IMR-90 (cell line): Measurements from ENCODE around the gene MORN5. TPM values are rescaled to one million over a fixed set of nuclear protein-coding genes. Genes with fewer than 3 reads are reported as not detected.

Experiments used
- ATAC-seq: fragments of 200-7000 bp; cut with Tn5 transposase; 2 replicates; pipeline ENCODE4 v1.9.1; 2020; ENCODE audit warnings: low read depth, mild to moderate bottlenecking, moderate library complexity
- BruUV-seq: library from RNA; stranded (reverse); fragments of 400-500 nt; replicated peaks from 2 replicates; lab custom pipeline; 2021; lab: Mats Ljungman, UMichigan
- CTCF ChIA-PET: fragments of 300-600 bp; formaldehyde crosslinking; extraction: SDS; loops from one replicate; lab custom pipeline; 2021; ENCODE audit warnings: antibody characterized with exemption; lab: Yijun Ruan, JAX
- POLR2A ChIA-PET: fragments of 300-600 bp; sonication (Branson Sonifier 250); formaldehyde crosslinking; loops from one replicate; lab custom pipeline; 2022; ENCODE audit warnings: antibody characterized with exemption; ENCODE audit not compliant: unreplicated experiment; lab: Charles Lee
- DNase-seq: peaks from one replicate; pipeline ENCODE4 v3.0.0; 2013
- H2AFZ ChIP-seq: replicated peaks from 2 replicates; pipeline ENCODE3; 2013; ENCODE audit warnings: low read length, mild to moderate bottlenecking; ENCODE audit not compliant: poor library complexity
- H2AK5ac ChIP-seq: 2 replicates; pipeline ENCODE4 v1.6.1; 2013; ENCODE audit warnings: low read depth, low read length, inconsistent platforms
- H2AK9ac ChIP-seq: replicated peaks from 2 replicates; pipeline ENCODE3; 2013; ENCODE audit warnings: mild to moderate bottlenecking, low read depth, low read length, moderate library complexity; ENCODE audit not compliant: poor library complexity
- H2BK120ac ChIP-seq: 2 replicates; pipeline ENCODE4 v1.6.1; 2013; ENCODE audit warnings: low read depth, low read length, inconsistent platforms
- H2BK15ac ChIP-seq: 3 replicates; pipeline ENCODE4 v1.6.1; 2013; ENCODE audit warnings: low read depth, low read length, inconsistent platforms
- H2BK20ac ChIP-seq: 2 replicates; pipeline ENCODE4 v1.6.1; 2013; ENCODE audit warnings: low read depth, mild to moderate bottlenecking, inconsistent platforms, low read length, moderate library complexity
- H2BK5ac ChIP-seq: 2 replicates; pipeline ENCODE4 v1.6.1; 2013; ENCODE audit warnings: mild to moderate bottlenecking, low read depth, low read length, inconsistent platforms; ENCODE audit not compliant: poor library complexity, severe bottlenecking
- H3K14ac ChIP-seq: replicated peaks from 2 replicates; pipeline ENCODE4 v1.6.1; 2013; ENCODE audit warnings: low read depth, low read length, inconsistent platforms
- H3K18ac ChIP-seq: 2 replicates; pipeline ENCODE4 v1.6.1; 2013; ENCODE audit warnings: low read depth, low read length, control low read depth
- H3K23ac ChIP-seq: 2 replicates; pipeline ENCODE4 v1.6.1; 2013; ENCODE audit warnings: low read depth, low read length, inconsistent platforms
- H3K27ac ChIP-seq: 2 replicates; pipeline ENCODE4 v1.5.1; 2013; ENCODE audit warnings: mild to moderate bottlenecking, control low read depth, low read length; ENCODE audit not compliant: insufficient read depth
- H3K27me3 ChIP-seq: 2 replicates; pipeline ENCODE4 v1.6.1; 2013; ENCODE audit warnings: low read length; ENCODE audit not compliant: control insufficient read depth, insufficient read depth
- H3K36me3 ChIP-seq: 2 replicates; pipeline ENCODE4 v1.6.1; 2013; ENCODE audit warnings: low read length, mixed read lengths; ENCODE audit not compliant: control insufficient read depth, insufficient read depth
- H3K4ac ChIP-seq: 2 replicates; pipeline ENCODE4 v1.6.1; 2013; ENCODE audit warnings: low read depth, low read length, inconsistent platforms
- H3K4me1 ChIP-seq: 2 replicates; pipeline ENCODE4 v1.6.1; 2013; ENCODE audit warnings: low read length, mixed read lengths; ENCODE audit not compliant: control insufficient read depth, insufficient read depth
- H3K4me2 ChIP-seq: 2 replicates; pipeline ENCODE4 v1.6.1; 2013; ENCODE audit warnings: low read depth, mild to moderate bottlenecking, control low read depth, low read length, moderate library complexity
- H3K4me3 ChIP-seq: 2 replicates; pipeline ENCODE4 v1.5.1; 2013; ENCODE audit warnings: low read depth, mild to moderate bottlenecking, control low read depth, low read length, moderate library complexity; ENCODE audit not compliant: insufficient read depth
- H3K56ac ChIP-seq: 2 replicates; pipeline ENCODE4 v1.6.1; 2013; ENCODE audit warnings: low read length, inconsistent platforms; ENCODE audit not compliant: insufficient read depth; ENCODE audit errors: extremely low read depth
- H3K79me1 ChIP-seq, 2 experiments: 2 replicates each; pipeline ENCODE4 v1.6.1; 2013; ENCODE audit warnings: low read length in 2 of 2, inconsistent platforms in 1 of 2, low read depth in 1 of 2
- H3K9ac ChIP-seq: 2 replicates; pipeline ENCODE4 v1.6.1; 2013; ENCODE audit warnings: low read depth, low read length, control low read depth
- H3K9me1 ChIP-seq: 2 replicates; pipeline ENCODE4 v1.6.1; 2013; ENCODE audit warnings: low read length, inconsistent platforms; ENCODE audit not compliant: insufficient read depth
- H3K9me3 ChIP-seq: 2 replicates; pipeline ENCODE4 v1.6.1; 2013; ENCODE audit warnings: low read length; ENCODE audit not compliant: control insufficient read depth, insufficient read depth
- H4K20me1 ChIP-seq: 2 replicates; pipeline ENCODE4 v1.6.1; 2013; ENCODE audit warnings: low read length, inconsistent platforms; ENCODE audit not compliant: insufficient read depth
- H4K5ac ChIP-seq: 2 replicates; pipeline ENCODE4 v1.6.1; 2013; ENCODE audit warnings: mild to moderate bottlenecking, low read depth, low read length, control low read depth
- H4K8ac ChIP-seq, 2 experiments: 2 replicates each; pipeline ENCODE4 v1.6.1; 2013; ENCODE audit warnings: low read depth in 2 of 2, low read length in 2 of 2, control low read depth in 1 of 2, inconsistent platforms in 1 of 2
- H4K91ac ChIP-seq: 2 replicates; pipeline ENCODE4 v1.6.1; 2013; ENCODE audit warnings: low read depth, low read length, inconsistent platforms; ENCODE audit not compliant: insufficient read depth
- BHLHE40 ChIP-seq: fragments of 150-350 bp; IDR thresholded peaks from 2 replicates; pipeline ENCODE4 v1.6.1; 2016; ENCODE audit warnings: mild to moderate bottlenecking, low read depth, low read length
- CEBPB ChIP-seq: IDR thresholded peaks from 2 replicates; pipeline ENCODE4 v1.6.1; 2012; ENCODE audit warnings: low read depth, low read length, improper control_type of control experiment
- CHD1 ChIP-seq: IDR thresholded peaks from 2 replicates; pipeline ENCODE4 v1.6.1; 2012; ENCODE audit warnings: low read depth, low read length, improper control_type of control experiment
- FOS ChIP-seq: fragments of 150-350 bp; IDR thresholded peaks from 2 replicates; pipeline ENCODE4 v1.6.1; 2016; ENCODE audit warnings: low read depth, low read length
- MAFK ChIP-seq: IDR thresholded peaks from 2 replicates; pipeline ENCODE4 v1.6.1; 2012; ENCODE audit warnings: low read depth, low read length, improper control_type of control experiment
- MAZ ChIP-seq: IDR thresholded peaks from 2 replicates; pipeline ENCODE4 v1.6.1; 2012; ENCODE audit warnings: low read depth, mild to moderate bottlenecking, low read length, improper control_type of control experiment, moderate library complexity, borderline replicate concordance
- MXI1 ChIP-seq: IDR thresholded peaks from 2 replicates; pipeline ENCODE4 v1.6.1; 2012; ENCODE audit warnings: low read depth, mild to moderate bottlenecking, low read length, moderate library complexity, borderline replicate concordance
- NFE2L2 ChIP-seq: fragments of 150-350 bp; IDR thresholded peaks from 2 replicates; pipeline ENCODE4 v1.6.1; 2016; ENCODE audit warnings: low read depth, mild to moderate bottlenecking, low read length
- POLR2A ChIP-seq: IDR thresholded peaks from 2 replicates; pipeline ENCODE4 v1.6.1; 2012; ENCODE audit warnings: mild to moderate bottlenecking, low read depth, low read length
- RAD21 ChIP-seq: IDR thresholded peaks from 2 replicates; pipeline ENCODE4 v1.6.1; 2012; ENCODE audit warnings: low read length, improper control_type of control experiment
- RCOR1 ChIP-seq: IDR thresholded peaks from 2 replicates; pipeline ENCODE4 v1.6.1; 2012; ENCODE audit warnings: mild to moderate bottlenecking, low read length, improper control_type of control experiment; ENCODE audit not compliant: insufficient replicate concordance
- RFX5 ChIP-seq: IDR thresholded peaks from 2 replicates; pipeline ENCODE4 v1.8.0; 2012; ENCODE audit warnings: low read depth, mild to moderate bottlenecking, low read length, moderate library complexity
- SMC3 ChIP-seq: fragments of 150-350 bp; IDR thresholded peaks from 2 replicates; pipeline ENCODE4 v1.6.1; 2016; ENCODE audit warnings: low read depth, mild to moderate bottlenecking, antibody characterized with exemption, low read length, moderate library complexity
- WGBS, 2 experiments: methylation state at CpG; one replicate each; pipeline versions ENCODE4 v1.1.5 to v1.1.7; 2013; ENCODE audit warnings: missing lambda C conversion rate in 2 of 2; ENCODE audit not compliant: insufficient read length in 1 of 2; ENCODE audit errors: extremely low coverage in 2 of 2; 5-methylcytosine and 5-hydroxymethylcytosine counted together
- dilution Hi-C: fragments of 300-500 bp; cut with HindIII; formaldehyde crosslinking; loops from one replicate; pipeline ENCODE4 v1.14.3; 2018; ENCODE audit warnings: low sequenced_read_pairs; ENCODE audit not compliant: unreplicated experiment
- in situ Hi-C: fragments of 300-500 bp; cut with MboI; formaldehyde crosslinking; loops from 3 replicates; pipeline ENCODE4 v1.14.3; 2019; ENCODE audit warnings: low sequenced_read_pairs, inconsistent platforms, mixed read lengths
- intact Hi-C: fragments of 100-400 bp; cut with micrococcal nuclease; formaldehyde crosslinking; loops from 2 replicates; pipeline ENCODE4 v1.10.0; 2022
- polyA plus RNA-seq, 3 experiments: library from polyadenylated mRNA; depleted of rRNA; stranded (reverse); fragments of >200 nt; gene quantifications; 2 replicates each; pipeline ENCODE4 v1.2.3, GENCODE V29; 2012; ENCODE audit warnings: low replicate concordance in 1 of 3
- total RNA-seq: library from RNA; depleted of rRNA; stranded (reverse); fragments of >200 nt; gene quantifications from 2 replicates; pipeline ENCODE4 v1.2.3, GENCODE V29; 2012
- TF ChIP-seq, protein P1 (sequence below): fragments of 150-350 bp; IDR thresholded peaks from 2 replicates; pipeline ENCODE4 v1.6.1; 2017; ENCODE audit warnings: mild to moderate bottlenecking, antibody characterized with exemption, low read length, low read depth
- TF ChIP-seq, protein P2 (sequence below): fragments of 150-350 bp; IDR thresholded peaks from 2 replicates; pipeline ENCODE4 v1.6.1; 2016; ENCODE audit warnings: low read depth, mild to moderate bottlenecking, low read length, moderate library complexity, borderline replicate concordance
- TF ChIP-seq, protein P3 (sequence below): conservative IDR thresholded peaks from 2 replicates; pipeline ENCODE4 v1.5.1; 2012; ENCODE audit warnings: mild to moderate bottlenecking, low read depth, low read length, improper control_type of control experiment

MORN5 gene
- total and polyA plus RNA-seq, 2 of the 4 experiments (the other 2 are of a cell fraction), result not detected

- H4K91ac ChIP-seq, result no peak overlapping the region
- H3K4me2 ChIP-seq, result no peak overlapping the region
- ChIA-PET POLR2A (interaction anchor here (1.3 kb wide), 1 partner anchor 226 kb away, joined by 5 read pairs; no protein-coding TSS in a partner anchor), CTCF (interaction anchor here (0.6 to 3.7 kb wide), 18 partner anchors 14 to 578 kb away, joined by 3 to 43 read pairs (median 4); no protein-coding TSS in a partner anchor)
- H4K20me1 ChIP-seq, result no peaks in the 10 kb centered on the region
- peaks cover 13% of the 10 kb centered on the region for H3K4me1 ChIP-seq
- in situ Hi-C loops (loop anchor here (5.0 kb wide), 3 partner anchors 228 to 688 kb away; no protein-coding TSS in a partner anchor), intact Hi-C loops (loop anchor here (2.0 kb wide), 1 partner anchor 686 kb away; no protein-coding TSS in a partner anchor), dilution Hi-C loops (no loop called here)
- H3K9ac ChIP-seq, result no peak overlapping the region
- DNase-seq, result no peak
- no peaks in the 10 kb centered on the region for H3K9me3 ChIP-seq
- WGBS, 2 experiments, result 67% methylated on average over 4 of the region's 7 CpGs; no CpG with 5 or more reads in 1 of the 2 experiments
- no peak overlapping the region for H3K27ac ChIP-seq
- no peak overlapping the region for H2BK15ac ChIP-seq
- no peak overlapping the region for H2AFZ ChIP-seq
- 0 out of 2 replicates have a peak overlapping the region, but pooled peaks have one; percentile 43 for H2AK5ac ChIP-seq
- H2BK5ac ChIP-seq, result no peak overlapping the region
- H3K14ac ChIP-seq, result no peak overlapping the region
- no peaks in the 10 kb centered on the region; the same call in 1 of the 2 replicates for H3K27me3 ChIP-seq
- no TSS peak for BruUV-seq
- ATAC-seq, result no peak
- no peak overlapping the region for H2AK9ac ChIP-seq
- no peak overlapping the region; the same call in 1 of the 2 replicates for H2BK20ac ChIP-seq
- H4K8ac ChIP-seq, result no peak overlapping the region
- no peaks in the 10 kb centered on the region for H3K79me1 ChIP-seq
- H3K18ac ChIP-seq, result no peak overlapping the region
- H3K4me3 ChIP-seq, result no peak overlapping the region
- H3K4ac ChIP-seq, result no peak overlapping the region
- no peaks in the 10 kb centered on the region for H3K36me3 ChIP-seq
- H3K23ac ChIP-seq, result no peak overlapping the region
- no peak overlapping the region for H2BK120ac ChIP-seq
- TF ChIP-seq, protein P1, sequence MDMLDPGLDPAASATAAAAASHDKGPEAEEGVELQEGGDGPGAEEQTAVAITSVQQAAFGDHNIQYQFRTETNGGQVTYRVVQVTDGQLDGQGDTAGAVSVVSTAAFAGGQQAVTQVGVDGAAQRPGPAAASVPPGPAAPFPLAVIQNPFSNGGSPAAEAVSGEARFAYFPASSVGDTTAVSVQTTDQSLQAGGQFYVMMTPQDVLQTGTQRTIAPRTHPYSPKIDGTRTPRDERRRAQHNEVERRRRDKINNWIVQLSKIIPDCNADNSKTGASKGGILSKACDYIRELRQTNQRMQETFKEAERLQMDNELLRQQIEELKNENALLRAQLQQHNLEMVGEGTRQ, result no peak
- TF ChIP-seq SMC3 (no peak), RFX5 (no peak), MXI1 (no peak), CHD1 (no peak), NFE2L2 (no peak), RCOR1 (no peak), MAZ (no peak), CEBPB (no peak), MAFK (no peak), BHLHE40 (no peak), FOS (no peak), RAD21 (no peak), POLR2A (no peak)
- TF ChIP-seq, protein P2, sequence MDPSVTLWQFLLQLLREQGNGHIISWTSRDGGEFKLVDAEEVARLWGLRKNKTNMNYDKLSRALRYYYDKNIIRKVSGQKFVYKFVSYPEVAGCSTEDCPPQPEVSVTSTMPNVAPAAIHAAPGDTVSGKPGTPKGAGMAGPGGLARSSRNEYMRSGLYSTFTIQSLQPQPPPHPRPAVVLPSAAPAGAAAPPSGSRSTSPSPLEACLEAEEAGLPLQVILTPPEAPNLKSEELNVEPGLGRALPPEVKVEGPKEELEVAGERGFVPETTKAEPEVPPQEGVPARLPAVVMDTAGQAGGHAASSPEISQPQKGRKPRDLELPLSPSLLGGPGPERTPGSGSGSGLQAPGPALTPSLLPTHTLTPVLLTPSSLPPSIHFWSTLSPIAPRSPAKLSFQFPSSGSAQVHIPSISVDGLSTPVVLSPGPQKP, result no peak
- TF ChIP-seq, protein P3, sequence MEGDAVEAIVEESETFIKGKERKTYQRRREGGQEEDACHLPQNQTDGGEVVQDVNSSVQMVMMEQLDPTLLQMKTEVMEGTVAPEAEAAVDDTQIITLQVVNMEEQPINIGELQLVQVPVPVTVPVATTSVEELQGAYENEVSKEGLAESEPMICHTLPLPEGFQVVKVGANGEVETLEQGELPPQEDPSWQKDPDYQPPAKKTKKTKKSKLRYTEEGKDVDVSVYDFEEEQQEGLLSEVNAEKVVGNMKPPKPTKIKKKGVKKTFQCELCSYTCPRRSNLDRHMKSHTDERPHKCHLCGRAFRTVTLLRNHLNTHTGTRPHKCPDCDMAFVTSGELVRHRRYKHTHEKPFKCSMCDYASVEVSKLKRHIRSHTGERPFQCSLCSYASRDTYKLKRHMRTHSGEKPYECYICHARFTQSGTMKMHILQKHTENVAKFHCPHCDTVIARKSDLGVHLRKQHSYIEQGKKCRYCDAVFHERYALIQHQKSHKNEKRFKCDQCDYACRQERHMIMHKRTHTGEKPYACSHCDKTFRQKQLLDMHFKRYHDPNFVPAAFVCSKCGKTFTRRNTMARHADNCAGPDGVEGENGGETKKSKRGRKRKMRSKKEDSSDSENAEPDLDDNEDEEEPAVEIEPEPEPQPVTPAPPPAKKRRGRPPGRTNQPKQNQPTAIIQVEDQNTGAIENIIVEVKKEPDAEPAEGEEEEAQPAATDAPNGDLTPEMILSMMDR, result no peak
- peaks cover 7% of the 10 kb centered on the region for H3K9me1 ChIP-seq
- no peak overlapping the region for H3K56ac ChIP-seq
- no peak overlapping the region for H4K5ac ChIP-seq
Observed at GRCh38 chr9:122124528-122124927, 35.2 kb upstream of the MORN5 start.
